Keratinocyte (primary cell): ENCODE results near the gene GFI1B.

Experiments used
- CTCF ChIP-seq, 3 experiments: IDR thresholded peaks in 1 of 3; conservative IDR thresholded peaks in 1 of 3; optimal IDR thresholded peaks in 1 of 3; 2 replicates in 2 of 3; 3 replicates in 1 of 3; pipeline versions ENCODE3 to v1.5.1; 2011; ENCODE audit warnings: low read length in 3 of 3, mild to moderate bottlenecking in 3 of 3, moderate library complexity in 2 of 3, control low read depth in 1 of 3, inconsistent platforms in 1 of 3; ENCODE audit not compliant: insufficient read depth in 2 of 3; ENCODE audit errors: extremely low read depth in 1 of 3
- EZH2 ChIP-seq: IDR thresholded peaks from one replicate; pipeline ENCODE4 v1.6.1; 2012; ENCODE audit warnings: inconsistent platforms, mild to moderate bottlenecking, low read length, moderate library complexity

DNA sequence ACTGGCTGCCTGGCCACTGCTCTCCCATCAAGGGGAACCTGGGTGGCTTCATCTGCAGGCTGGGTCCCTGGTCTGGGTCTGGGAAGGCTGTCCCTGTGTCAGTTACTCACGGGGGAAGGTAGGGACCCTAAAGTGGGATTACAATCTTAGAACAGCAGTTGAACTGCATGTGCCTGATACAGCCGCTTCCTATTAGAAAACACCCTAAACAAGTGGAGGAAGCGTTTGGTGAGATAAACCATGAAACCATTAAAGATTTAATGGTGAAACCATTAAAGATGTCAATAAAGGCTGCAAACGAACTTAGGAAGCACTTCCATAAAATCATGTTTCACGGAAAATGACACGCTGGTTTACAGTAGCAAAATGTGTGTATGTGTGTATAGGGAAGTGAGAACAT is 2.5 kb upstream of the GFI1B start:
- TF ChIP-seq EZH2 (no peak), CTCF (optimal IDR thresholded peaks at IDR 0.05 in 1 of 3, IDR thresholded peaks at IDR 0.05 in 1 of 3, conservative IDR thresholded peaks at IDR 0.05 in 1 of 3; ENCODE audit: extremely low read depth in 1 of 3, insufficient read depth in 2 of 3, low read length in 3 of 3) (no peak)
